Aorta (tissue), 5 donors: ENCODE data around the gene CNPY2. TPM values are rescaled to one million over a fixed set of nuclear protein-coding genes. Genes with fewer than 3 reads are reported as not detected.
"Not testable (repeated sequence)": the region's sequence is repeated elsewhere in the genome, so short reads cannot be mapped to it uniquely, and the experiment has no call there.

ENCODE experiments used
- ATAC-seq: fragments of 200-7000 bp; cut with Tn5 transposase; one replicate; pipeline ENCODE4 v1.9.1; 2022; ENCODE audit warnings: moderate library complexity; ENCODE audit not compliant: low FRiP score
- DNase-seq, 2 donors: peaks; one replicate each; pipeline ENCODE4 v3.0.0-alpha.2; 2020
- H3K27ac ChIP-seq, 2 donors: one replicate each; pipeline ENCODE4 v1.5.1; 2013; ENCODE audit warnings: low read length in 2 of 2, mild to moderate bottlenecking in 2 of 2, moderate library complexity in 2 of 2, control low read depth in 1 of 2, inconsistent platforms in 1 of 2, low read depth in 1 of 2
- H3K27me3 ChIP-seq, 2 donors: one replicate each; pipeline ENCODE4 v1.6.1; 2013; ENCODE audit warnings: control low read depth in 1 of 2, low read length in 1 of 2, mild to moderate bottlenecking in 1 of 2, moderate library complexity in 1 of 2; ENCODE audit not compliant: insufficient read depth in 2 of 2, control insufficient read depth in 1 of 2
- H3K36me3 ChIP-seq, 2 donors: one replicate each; pipeline ENCODE4 v1.6.1; 2013; ENCODE audit warnings: control low read depth in 1 of 2, low read length in 1 of 2, mild to moderate bottlenecking in 1 of 2; ENCODE audit not compliant: insufficient read depth in 2 of 2, control insufficient read depth in 1 of 2
- H3K4me1 ChIP-seq, 2 donors: one replicate each; pipeline ENCODE4 v1.6.1; 2013; ENCODE audit warnings: low read length in 2 of 2, control low read depth in 1 of 2, mild to moderate bottlenecking in 1 of 2, moderate library complexity in 1 of 2; ENCODE audit not compliant: insufficient read depth in 2 of 2, control insufficient read depth in 1 of 2
- H3K4me3 ChIP-seq, 2 donors: one replicate each; pipeline ENCODE4 v1.5.1; 2013; ENCODE audit warnings: low read length in 2 of 2, control low read depth in 1 of 2, mild to moderate bottlenecking in 1 of 2
- H3K9me3 ChIP-seq: one replicate; pipeline ENCODE4 v1.6.1; 2013; ENCODE audit warnings: mild to moderate bottlenecking, low read length; ENCODE audit not compliant: control insufficient read depth
- WGBS, 2 donors: extraction: QIAGEN DNeasy Blood & Tissue Kit; methylation state at CpG; one replicate each; pipeline ENCODE4 v1.1.7; 2013; 5-methylcytosine and 5-hydroxymethylcytosine counted together
- intact Hi-C, 2 donors: fragments of 100-400 bp; cut with DNase I; formaldehyde crosslinking; loops; one replicate each; pipeline versions ENCODE4 v1.14.2 to v1.15.0; 2022
- polyA plus RNA-seq, 2 donors: library from polyadenylated mRNA; stranded (reverse); fragments of 200-250 nt; gene quantifications; one replicate each; pipeline ENCODE4 v1.2.3, GENCODE V29; 2013
- total RNA-seq, 2 donors: library from RNA; stranded (reverse); fragmentation: NEBNext Ultra II Directional; extraction: Animal tissue kit (Norgen Biotek cat#: 25700); gene quantifications; one replicate each; pipeline ENCODE4 v1.2.1, GENCODE V29; 2021
- donor health status: healthy with polysubstance abuse.
- donor health status: Bipolar disorder and iron deficiency.
- donor health status: DM: no; HTN: no; CAD: no.
- donor health status: DM: no; HTN: no; CAD: no.
- donor health status: DM: yes; HTN: yes; CAD: no.

The CNPY2 gene
- total and polyA plus RNA-seq, 4 donors: 72.2 to 149 (median 94.1) TPM

GRCh38 chr12:56350662-56351061 is 34.9 kb upstream of the CNPY2 start:
- no peak for DNase-seq
- ATAC-seq: no peak
- Histone ChIP-seq H3K27me3 (no peaks in the 10 kb centered on the region), H3K27ac (no peak overlapping the region), H3K36me3 (peaks cover 11 to 19% of the 10 kb centered on the region in 2 donors), H3K4me1 (no peaks in the 10 kb centered on the region), H3K9me3 (no peaks in the 10 kb centered on the region), H3K4me3 (no peak overlapping the region)
- WGBS, 2 donors: 86 to 93% methylated on average over 2 of the region's 2 CpGs
- intact Hi-C loops: no loop called here

DNA sequence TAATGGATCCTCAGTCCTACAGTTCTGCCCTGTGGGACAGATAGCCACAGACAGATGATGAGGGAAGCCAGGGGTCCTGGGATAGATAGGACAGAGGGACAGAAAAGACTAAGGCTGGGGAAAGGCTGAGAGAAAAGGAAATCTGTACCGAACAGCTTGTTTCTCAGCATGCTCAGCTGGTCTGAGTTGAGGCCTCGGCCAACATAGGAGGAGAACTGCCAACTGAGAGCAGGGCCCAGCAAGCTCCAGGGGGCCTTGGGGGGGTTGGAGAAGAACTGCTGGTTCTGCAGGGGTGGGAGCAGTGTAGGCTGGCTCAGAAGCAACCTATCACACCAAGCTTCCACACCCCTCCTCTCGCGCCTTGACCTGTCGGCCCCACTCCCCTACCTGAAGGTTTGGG is 33.0 kb upstream of the CNPY2 start:
- ATAC-seq: no peak
- no peak for DNase-seq
- Histone ChIP-seq H3K27me3 (no peaks in the 10 kb centered on the region), H3K4me1 (no peaks in the 10 kb centered on the region), H3K27ac (no peak overlapping the region), H3K4me3 (no peak overlapping the region), H3K9me3 (no peaks in the 10 kb centered on the region), H3K36me3 (peaks cover 10 to 11% of the 10 kb centered on the region in 2 donors)
- intact Hi-C loops: no loop called here
- WGBS, 2 donors: 91 to 93% methylated on average over 5 of the region's 5 CpGs

DNA sequence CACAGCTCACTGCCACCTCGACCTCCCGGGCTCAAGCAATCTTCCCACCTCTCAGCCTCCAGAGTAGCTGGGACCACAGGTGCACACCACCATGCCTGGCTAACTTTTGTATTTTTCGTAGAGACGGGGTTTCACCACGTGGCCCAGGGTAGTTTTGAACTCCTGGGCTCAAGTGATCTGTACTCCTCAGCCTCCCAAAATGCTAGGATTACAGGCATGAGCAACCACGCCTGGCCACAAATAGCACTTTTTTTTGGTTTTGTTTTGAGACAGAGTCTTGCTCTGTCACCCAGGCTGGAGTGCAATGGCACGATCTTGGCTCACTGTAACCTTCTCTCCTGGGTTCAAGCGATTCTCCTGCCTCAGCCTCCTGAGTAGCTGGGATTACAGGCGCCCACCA is 31.5 kb upstream of the CNPY2 start:
- H3K36me3 ChIP-seq: peaks cover 14% of the 10 kb centered on the region in 2 donors
- DNase-seq, H3K27ac ChIP-seq, H3K9me3 ChIP-seq, ATAC-seq, H3K4me1 ChIP-seq, H3K4me3 ChIP-seq, intact Hi-C loops, H3K27me3 ChIP-seq: not testable (repeated sequence)
- WGBS, 2 donors: 90% methylated on average over 9 of the region's 9 CpGs

DNA sequence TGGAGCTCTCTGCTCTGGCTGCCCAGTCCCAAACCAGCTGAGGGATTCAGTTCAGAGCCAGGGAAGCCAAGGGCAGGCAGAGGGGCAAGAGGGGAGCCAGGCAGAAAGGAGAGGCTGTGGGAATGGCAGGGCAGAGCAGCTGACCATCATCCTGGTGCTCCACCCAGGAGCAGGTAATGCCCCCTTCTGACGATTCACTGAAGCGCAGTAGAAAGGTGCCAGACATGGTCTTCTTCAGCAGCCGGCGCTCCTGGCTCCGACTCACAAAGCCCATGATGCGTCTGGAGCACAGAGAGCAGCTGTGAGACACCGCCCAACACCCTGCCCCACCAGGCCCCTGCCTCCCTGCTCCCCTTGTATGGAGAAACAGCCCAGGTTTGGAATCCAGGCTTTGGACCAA is 30.9 kb upstream of the CNPY2 start:
- 70 to 72% methylated on average over 7 of the region's 7 CpGs for WGBS, 2 donors
- Histone ChIP-seq H3K36me3 (peaks cover 14% of the 10 kb centered on the region in 2 donors), H3K4me1 (no peaks in the 10 kb centered on the region), H3K4me3 (no peak overlapping the region), H3K27ac (no peak overlapping the region), H3K27me3 (no peaks in the 10 kb centered on the region), H3K9me3 (no peaks in the 10 kb centered on the region)
- intact Hi-C loops: no loop called here
- DNase-seq (no peak), ATAC-seq (no peak)

- H3K4me3 ChIP-seq, H3K9me3 ChIP-seq, H3K27ac ChIP-seq, ATAC-seq, H3K27me3 ChIP-seq, H3K36me3 ChIP-seq, H3K4me1 ChIP-seq, DNase-seq, intact Hi-C loops: not testable (repeated sequence)
- WGBS, 2 donors: 97 to 100% methylated on average over 2 of the region's 2 CpGs
These were observed 26.5 kb upstream of the CNPY2 start for GRCh38 chr12:56342290-56342689.

GRCh38 chr12:56341616-56342015 is 25.8 kb upstream of the CNPY2 start:
- WGBS, 2 donors: 21 to 22% methylated on average over 1 of the region's 1 CpG
- intact Hi-C loops: no loop called here
- H3K9me3 ChIP-seq: no peaks in the 10 kb centered on the region
- DNase-seq: no peak
- H3K4me3 ChIP-seq: no peak overlapping the region
- no peak for ATAC-seq
- H3K27ac ChIP-seq: no peak overlapping the region
- H3K27me3 ChIP-seq: no peaks in the 10 kb centered on the region
- H3K36me3 ChIP-seq: peaks cover 7 to 8% of the 10 kb centered on the region in 2 donors
- no peaks in the 10 kb centered on the region for H3K4me1 ChIP-seq

GRCh38 chr12:56339158-56339422 is 23.3 kb upstream of the CNPY2 start:
- no peaks in the 10 kb centered on the region for H3K9me3 ChIP-seq
- intact Hi-C loops: no loop called here
- no peak overlapping the region for H3K27ac ChIP-seq
- no peaks in the 10 kb centered on the region for H3K27me3 ChIP-seq
- peaks cover 5 to 6% of the 10 kb centered on the region in 2 donors for H3K36me3 ChIP-seq
- H3K4me1 ChIP-seq: no peaks in the 10 kb centered on the region
- DNase-seq: no peak
- ATAC-seq: no peak
- no peak overlapping the region for H3K4me3 ChIP-seq
- WGBS, 2 donors: 79 to 82% methylated on average over 1 of the region's 1 CpG

DNA sequence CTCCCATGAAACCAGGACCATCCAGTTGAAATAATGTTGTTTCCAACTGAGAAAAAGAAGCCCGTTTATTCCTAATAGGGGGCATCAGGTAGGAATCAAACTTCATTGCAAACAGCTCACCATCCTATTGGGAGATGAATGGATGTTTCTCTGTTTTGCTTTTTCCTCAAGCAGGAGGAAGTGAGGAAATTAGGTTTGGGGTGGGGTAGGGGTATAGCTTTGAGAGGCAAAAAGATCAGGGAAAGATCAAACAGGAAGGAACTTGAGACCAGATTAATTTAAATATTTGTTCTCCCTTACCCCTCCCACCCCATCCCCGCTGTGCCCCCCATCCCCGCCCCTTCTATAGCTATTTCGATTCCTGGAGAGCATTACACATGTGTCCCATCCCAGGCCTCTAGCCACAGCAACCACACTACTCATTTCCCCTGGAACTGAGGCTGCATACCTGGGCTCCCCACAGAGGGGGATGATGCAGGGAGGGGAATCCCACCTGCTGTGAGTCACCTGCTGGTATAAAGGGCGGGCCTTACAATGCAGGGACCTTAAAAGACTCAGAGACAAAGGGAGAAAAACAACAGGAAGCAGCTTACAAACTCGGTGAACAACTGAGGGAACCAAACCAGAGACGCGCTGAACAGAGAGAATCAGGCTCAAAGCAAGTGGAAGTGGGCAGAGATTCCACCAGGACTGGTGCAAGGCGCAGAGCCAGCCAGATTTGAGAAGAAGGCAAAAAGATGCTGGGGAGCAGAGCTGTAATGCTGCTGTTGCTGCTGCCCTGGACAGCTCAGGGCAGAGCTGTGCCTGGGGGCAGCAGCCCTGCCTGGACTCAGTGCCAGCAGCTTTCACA is 22.7 kb upstream of the CNPY2 start, which contains the start of gene IL23A:
TSS of gene IL23A (plus strand) at position 577 of the 850 bp plus-strand sequence. CDS start at position 738, 161 bp downstream.
- WGBS, 2 donors: 25 to 29% methylated on average over 9 of the region's 9 CpGs
- intact Hi-C loops: no loop called here
- peaks cover 1 to 2% of the 10 kb centered on the region in 2 donors for H3K36me3 ChIP-seq
- DNase-seq (no peak), ATAC-seq (no peak)
- H3K4me1 ChIP-seq: no peaks in the 10 kb centered on the region
- no peaks in the 10 kb centered on the region for H3K9me3 ChIP-seq
- H3K27ac ChIP-seq: no peak within 1 kb of the TSS
- no peaks in the 10 kb centered on the region for H3K27me3 ChIP-seq
- no peak within 1 kb of the TSS for H3K4me3 ChIP-seq

DNA sequence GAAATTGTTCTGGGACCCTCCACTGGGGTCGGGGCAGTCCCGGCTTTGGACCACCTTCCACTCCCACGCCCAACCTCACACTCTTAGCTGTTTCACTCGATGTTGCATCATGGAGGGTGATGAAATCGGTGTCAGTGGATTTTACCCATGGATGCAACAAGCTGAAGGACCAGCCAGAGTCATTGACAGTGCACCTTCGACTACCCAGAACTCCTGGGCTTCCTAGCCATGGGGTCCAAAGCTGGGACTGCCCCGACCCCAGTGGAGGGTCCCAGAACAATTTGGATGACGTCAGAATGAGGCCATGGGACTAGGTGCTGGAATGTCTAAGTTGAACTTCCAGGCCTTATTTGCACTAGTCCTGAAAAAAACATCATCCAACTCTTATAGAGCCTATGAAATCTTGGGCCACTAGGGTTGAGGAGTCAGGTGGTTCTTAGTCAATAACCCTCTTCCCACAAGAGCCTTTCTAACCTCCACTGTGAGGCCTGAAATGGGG is 22.0 kb upstream of the CNPY2 start:
- H3K27ac ChIP-seq: no peak overlapping the region
- no peak for ATAC-seq
- WGBS, 2 donors: 81 to 84% methylated on average over 8 of the region's 8 CpGs
- no peak overlapping the region for H3K4me3 ChIP-seq
- no peaks in the 10 kb centered on the region for H3K36me3 ChIP-seq
- H3K9me3 ChIP-seq: no peaks in the 10 kb centered on the region
- H3K27me3 ChIP-seq: no peaks in the 10 kb centered on the region
- DNase-seq: no peak
- intact Hi-C loops: no loop called here
- H3K4me1 ChIP-seq: no peaks in the 10 kb centered on the region
